Sigmoid colon (tissue), 4 donors: Measurements from ENCODE around the gene MTOR.

Experiments used
- CTCF ChIP-seq, 4 experiments: fragments of 450-650 bp in 3 of 4; fragments of 200-600 bp in 1 of 4; IDR thresholded peaks; one replicate each; pipeline ENCODE4 v1.5.1; 2016 to 2019; ENCODE audit warnings: antibody characterized with exemption in 4 of 4, mild to moderate bottlenecking in 3 of 4, moderate library complexity in 2 of 4
- EP300 ChIP-seq, 4 donors: sonication (generic); formaldehyde crosslinking; IDR thresholded peaks; one replicate each; pipeline ENCODE4 v1.6.1; 2017; ENCODE audit warnings: antibody characterized with exemption in 4 of 4
- POLR2A ChIP-seq, 2 donors: fragments of 450-650 bp; IDR thresholded peaks; one replicate each; pipeline ENCODE4 v1.6.1; 2016; ENCODE audit warnings: antibody characterized with exemption in 2 of 2, mild to moderate bottlenecking in 2 of 2, moderate library complexity in 2 of 2
- POLR2AphosphoS5 ChIP-seq, 4 donors: sonication (generic); formaldehyde crosslinking; IDR thresholded peaks; one replicate each; pipeline ENCODE4 v1.6.1; 2017; ENCODE audit warnings: antibody characterized with exemption in 4 of 4

GRCh38 chr1:11279630-11280029 lies 17.3 kb upstream of the MTOR start:
- TF ChIP-seq CTCF (IDR thresholded peaks at IDR 0.05) (no peak), POLR2A (IDR thresholded peaks at IDR 0.05) (no peak), EP300 (IDR thresholded peaks at IDR 0.05) (no peak), POLR2AphosphoS5 (IDR thresholded peaks at IDR 0.05) (no peak)
